ENCODE results near the gene UGT1A3. TPM values are rescaled to one million over a fixed set of nuclear protein-coding genes. Genes with fewer than 3 reads are reported as not detected.

UGT1A3 gene
- total RNA-seq, 1 donor from 2014 or later = not detected

DNA sequence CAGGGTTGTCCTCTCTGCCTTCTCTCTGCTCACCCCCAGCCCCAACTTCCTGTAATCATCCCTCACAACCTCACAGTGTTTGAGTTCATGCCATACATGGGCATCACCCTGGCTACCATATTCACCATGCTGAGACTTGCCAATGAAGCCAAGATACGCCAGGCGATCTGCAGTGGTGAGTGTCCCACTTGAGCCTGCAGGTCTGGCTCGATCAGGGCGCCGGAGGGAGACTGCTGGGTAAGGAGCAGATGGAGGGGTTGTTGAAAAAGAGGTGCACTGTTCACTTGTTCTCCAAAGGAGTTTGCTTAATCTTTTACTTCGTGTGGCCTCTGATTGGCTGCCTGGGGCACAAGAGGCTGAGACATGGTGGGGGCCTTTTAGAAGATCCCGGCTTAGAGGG is 63.9 kb downstream of the UGT1A3 start:
- no peak for TF ChIP-seq CTCF (conservative IDR thresholded peaks at IDR 0.05)
- Mint-ChIP-seq H3K36me3 (ENCODE audit: low read depth) (no peaks in the 10 kb centered on the region), H3K27ac (ENCODE audit: unreplicated experiment) (no peak overlapping the region), H3K4me1 (no peaks in the 10 kb centered on the region), H3K9me3 (no peaks in the 10 kb centered on the region), H3K4me3 (no peak overlapping the region), H3K27me3 (ENCODE audit: low read depth) (no peaks in the 10 kb centered on the region)
- no peak for DNase-seq (ENCODE audit: low read depth, low spot score)

DNA sequence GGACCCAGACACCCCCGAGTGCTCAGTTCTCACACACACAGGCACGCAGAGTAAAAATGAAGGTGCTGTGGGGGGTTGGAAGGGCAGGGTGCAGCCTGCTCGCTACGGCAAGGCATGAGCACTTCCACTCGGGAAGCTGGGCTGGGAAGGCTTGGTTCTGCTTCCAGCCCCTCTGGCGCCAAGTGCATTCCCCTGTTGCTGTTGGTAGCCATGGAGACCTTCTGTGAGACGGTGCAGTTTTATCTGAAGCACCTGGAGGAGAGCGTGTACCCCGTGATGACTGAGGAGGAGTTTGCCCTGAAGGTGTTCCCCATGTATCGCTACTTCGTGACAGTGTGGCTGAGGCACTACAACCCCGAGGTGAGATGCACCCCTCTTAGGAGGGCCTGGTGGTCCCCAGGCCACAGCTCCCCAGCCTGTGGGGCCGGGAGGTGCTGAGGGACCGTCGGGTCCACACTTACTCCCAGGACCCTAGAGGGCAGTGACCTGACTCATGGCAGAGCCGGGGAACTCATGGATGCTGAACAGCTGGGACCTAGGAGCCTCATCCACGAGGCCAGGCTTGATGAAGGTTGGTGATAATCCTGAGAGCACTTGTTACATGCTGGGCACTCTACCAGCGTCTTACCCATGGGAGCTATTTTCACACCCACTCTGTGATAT is 64.8 kb downstream of the UGT1A3 start:
- Mint-ChIP-seq H3K27me3 (ENCODE audit: low read depth) (no peaks in the 10 kb centered on the region), H3K36me3 (ENCODE audit: low read depth) (no peaks in the 10 kb centered on the region), H3K27ac (ENCODE audit: unreplicated experiment) (no peak overlapping the region), H3K9me3 (no peaks in the 10 kb centered on the region), H3K4me3 (no peak overlapping the region), H3K4me1 (no peaks in the 10 kb centered on the region)
- TF ChIP-seq CTCF (conservative IDR thresholded peaks at IDR 0.05) = no peak
- no peak for DNase-seq (ENCODE audit: low read depth, low spot score)

DNA sequence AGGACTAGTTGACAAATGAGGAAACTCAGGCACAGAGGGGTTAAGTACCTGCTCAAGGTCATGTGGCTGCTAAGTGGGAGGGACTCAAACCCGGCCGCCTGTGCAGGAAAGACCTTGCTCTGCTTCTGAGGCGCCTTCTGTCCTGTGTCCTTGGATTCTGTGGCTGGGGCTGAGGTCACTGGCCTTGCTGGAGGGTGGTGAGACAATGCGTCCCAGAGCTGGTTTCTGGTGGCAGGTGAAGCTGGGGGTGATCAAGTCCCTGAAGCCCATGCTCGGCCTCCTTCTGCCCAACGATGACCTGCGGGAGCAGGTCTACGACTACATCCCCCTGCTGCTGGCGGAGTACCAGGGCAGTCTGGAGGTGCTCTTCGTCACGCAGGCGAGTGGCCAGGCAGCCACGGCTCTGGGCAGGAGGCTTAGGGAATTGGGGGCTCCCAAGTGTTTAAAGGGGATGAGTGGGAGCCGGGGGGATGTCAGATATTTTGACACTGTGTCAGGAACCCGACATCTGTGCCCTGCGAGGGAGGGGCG is 65.4 kb downstream of the UGT1A3 start:
- no peak for DNase-seq (ENCODE audit: low read depth, low spot score)
- H3K9me3 Mint-ChIP-seq = no peaks in the 10 kb centered on the region
- H3K4me3 Mint-ChIP-seq = no peak overlapping the region
- no peaks in the 10 kb centered on the region for H3K4me1 Mint-ChIP-seq
- no peak for TF ChIP-seq CTCF (conservative IDR thresholded peaks at IDR 0.05)
- H3K27ac Mint-ChIP-seq (ENCODE audit: unreplicated experiment) = no peak overlapping the region
- H3K36me3 Mint-ChIP-seq (ENCODE audit: low read depth) = no peaks in the 10 kb centered on the region
- no peaks in the 10 kb centered on the region for H3K27me3 Mint-ChIP-seq (ENCODE audit: low read depth)

- Mint-ChIP-seq H3K4me3 (no peak overlapping the region), H3K36me3 (ENCODE audit: low read depth) (no peaks in the 10 kb centered on the region), H3K27ac (ENCODE audit: unreplicated experiment) (no peak overlapping the region), H3K9me3 (peaks cover 4% of the 10 kb centered on the region), H3K27me3 (ENCODE audit: low read depth) (no peaks in the 10 kb centered on the region), H3K4me1 (no peaks in the 10 kb centered on the region)
- no peak for TF ChIP-seq CTCF (conservative IDR thresholded peaks at IDR 0.05)
- DNase-seq (ENCODE audit: low read depth, low spot score) = no peak
Observed at GRCh38 chr2:233795735-233796171, 66.9 kb downstream of the UGT1A3 start.

- Mint-ChIP-seq H3K27me3 (ENCODE audit: low read depth) (no peaks in the 10 kb centered on the region), H3K9me3 (peaks cover 4% of the 10 kb centered on the region), H3K27ac (ENCODE audit: unreplicated experiment) (no peak overlapping the region), H3K4me1 (no peaks in the 10 kb centered on the region), H3K36me3 (ENCODE audit: low read depth) (no peaks in the 10 kb centered on the region), H3K4me3 (no peak overlapping the region)
- TF ChIP-seq CTCF (conservative IDR thresholded peaks at IDR 0.05) = no peak
- DNase-seq (ENCODE audit: low read depth, low spot score) = no peak
Observed at GRCh38 chr2:233796254-233796653, 67.4 kb downstream of the UGT1A3 start.
